Measurements from ENCODE around the gene FAM131C. TPM values are rescaled to one million over a fixed set of nuclear protein-coding genes. Genes with fewer than 3 reads are reported as not detected.

Gene FAM131C
- polyA plus RNA-seq, 1 donor, result 1.1 TPM

DNA sequence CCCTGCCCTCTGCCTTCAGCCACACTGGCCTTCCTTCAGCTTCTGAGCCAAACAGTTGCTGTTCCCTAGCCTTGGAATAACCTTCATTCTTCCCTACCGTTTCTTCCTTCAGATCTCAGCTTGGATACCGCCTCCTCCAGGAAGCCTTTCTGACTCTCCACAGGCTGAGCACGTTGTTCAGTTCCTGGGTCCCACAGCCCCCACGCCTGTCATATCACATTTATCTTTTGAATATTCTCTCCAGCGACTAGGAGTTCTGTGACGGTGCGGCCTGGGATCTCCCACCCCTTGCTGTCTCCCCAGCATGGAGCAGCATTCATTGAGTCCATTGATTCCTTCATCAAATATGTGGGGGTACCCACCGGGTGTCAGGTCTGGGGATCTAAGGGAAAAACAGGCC, 43.2 kb upstream of the FAM131C start:
- Histone ChIP-seq H3K4me1 (ENCODE audit: control insufficient read depth, insufficient read depth, low read length) (peaks cover 17% of the 10 kb centered on the region), H3K27ac (ENCODE audit: low read length) (no peak overlapping the region), H3K4me3 (ENCODE audit: low read length) (no peak overlapping the region), H3K27me3 (ENCODE audit: control insufficient read depth, insufficient read depth, low read length) (no peaks in the 10 kb centered on the region), H3K9me3 (ENCODE audit: control insufficient read depth, low read depth, low read length) (no peaks in the 10 kb centered on the region), H3K36me3 (ENCODE audit: control insufficient read depth, insufficient read depth, low read length) (no peaks in the 10 kb centered on the region)
- DNase-seq, result no peak
- WGBS (ENCODE audit: insufficient coverage, low lambda C conversion rate), result no CpG with 5 or more reads among the region's 8 CpGs

- no peak overlapping the region for H3K4me3 ChIP-seq (ENCODE audit: low read length)
- DNase-seq, result no peak
- H3K27me3 ChIP-seq (ENCODE audit: control insufficient read depth, insufficient read depth, low read length), result no peaks in the 10 kb centered on the region
- no CpG with 5 or more reads among the region's 16 CpGs for WGBS (ENCODE audit: insufficient coverage, low lambda C conversion rate)
- H3K27ac ChIP-seq (ENCODE audit: low read length), result no peak overlapping the region
- no peaks in the 10 kb centered on the region for H3K9me3 ChIP-seq (ENCODE audit: control insufficient read depth, low read depth, low read length)
- no peaks in the 10 kb centered on the region for H3K36me3 ChIP-seq (ENCODE audit: control insufficient read depth, insufficient read depth, low read length)
- H3K4me1 ChIP-seq (ENCODE audit: control insufficient read depth, insufficient read depth, low read length), result peaks cover 17% of the 10 kb centered on the region
Observed at GRCh38 chr1:16116002-16116401, 42.6 kb upstream of the FAM131C start.

DNA sequence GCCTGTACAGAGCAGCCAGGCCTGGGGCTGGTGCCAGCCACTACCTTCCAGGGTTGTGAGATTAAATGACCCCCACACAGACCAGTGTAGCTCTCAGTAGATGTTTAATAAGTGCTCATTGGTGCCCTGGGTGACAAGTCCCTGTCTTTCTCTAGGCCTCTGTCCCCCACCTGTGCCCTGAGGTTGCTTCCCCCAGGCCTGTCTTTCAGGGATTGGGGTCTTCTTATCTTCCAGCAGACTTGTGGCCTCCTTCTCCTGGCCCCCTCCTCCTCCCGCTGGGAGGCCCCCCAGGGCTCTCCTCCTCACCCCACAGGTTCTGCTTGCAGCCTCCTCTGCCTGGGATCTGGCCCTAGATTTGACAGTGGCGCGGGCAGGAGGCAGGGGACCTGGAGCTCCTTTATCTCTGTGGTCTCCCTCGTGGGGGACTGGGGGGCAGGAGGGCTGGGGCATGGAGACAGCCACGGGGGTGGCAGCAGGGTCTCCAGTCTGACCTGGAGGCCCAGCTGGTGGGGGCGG, 42.1 kb upstream of the FAM131C start:
- no CpG with 5 or more reads among the region's 6 CpGs for WGBS (ENCODE audit: insufficient coverage, low lambda C conversion rate)
- H3K9me3 ChIP-seq (ENCODE audit: control insufficient read depth, low read depth, low read length), result no peaks in the 10 kb centered on the region
- no peaks in the 10 kb centered on the region for H3K27me3 ChIP-seq (ENCODE audit: control insufficient read depth, insufficient read depth, low read length)
- H3K4me1 ChIP-seq (ENCODE audit: control insufficient read depth, insufficient read depth, low read length), result peaks cover 17% of the 10 kb centered on the region
- H3K4me3 ChIP-seq (ENCODE audit: low read length), result no peak overlapping the region
- no peaks in the 10 kb centered on the region for H3K36me3 ChIP-seq (ENCODE audit: control insufficient read depth, insufficient read depth, low read length)
- H3K27ac ChIP-seq (ENCODE audit: low read length), result no peak overlapping the region
- DNase-seq, result no peak

DNA sequence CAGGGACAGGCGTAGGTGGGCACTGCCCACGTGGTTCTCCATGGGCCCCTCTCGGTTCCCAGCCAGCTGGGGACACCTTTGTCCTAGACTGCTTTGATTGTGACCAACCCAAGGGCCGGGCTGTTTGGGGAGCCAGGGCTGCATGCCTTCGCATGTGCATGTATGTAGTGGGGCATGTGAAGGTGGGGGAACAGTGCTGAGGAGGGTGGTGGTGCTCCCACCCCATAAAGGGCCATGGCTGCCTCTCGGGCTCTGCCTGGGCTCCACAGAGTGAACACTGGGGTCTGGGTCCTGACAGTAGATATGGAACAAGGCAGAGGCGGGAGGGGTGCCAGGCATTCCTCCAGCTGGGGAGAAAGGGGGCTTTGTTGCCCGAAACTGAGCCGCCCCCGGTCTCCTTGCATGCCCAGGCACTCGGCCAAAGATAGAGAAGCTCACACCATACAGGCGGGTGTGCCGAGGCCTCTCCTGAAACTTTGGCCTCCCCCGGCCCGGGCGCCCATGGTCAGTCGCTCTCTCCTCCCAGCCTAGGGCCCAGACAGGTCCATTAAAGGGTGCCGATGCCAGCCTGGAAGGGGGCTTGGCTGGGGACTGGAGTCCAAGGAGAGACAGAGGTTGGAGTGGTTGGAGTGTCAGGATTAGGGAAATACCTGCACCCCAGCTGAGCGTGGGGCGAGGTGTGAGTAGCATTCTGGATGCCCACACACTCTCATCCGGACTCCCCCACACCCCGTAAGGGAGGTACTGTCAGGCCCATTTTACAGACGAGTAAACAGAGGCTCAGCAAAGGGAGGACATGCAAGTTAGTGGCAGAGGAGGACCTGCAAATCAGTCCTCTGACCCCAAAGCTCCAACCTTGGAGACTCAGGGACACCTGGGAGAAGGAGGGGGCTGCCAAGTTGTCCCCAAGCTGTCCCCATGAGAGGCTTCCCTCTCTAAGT, 41.3 kb upstream of the FAM131C start:
- Histone ChIP-seq H3K27me3 (ENCODE audit: control insufficient read depth, insufficient read depth, low read length) (no peaks in the 10 kb centered on the region), H3K36me3 (ENCODE audit: control insufficient read depth, insufficient read depth, low read length) (no peaks in the 10 kb centered on the region), H3K9me3 (ENCODE audit: control insufficient read depth, low read depth, low read length) (no peaks in the 10 kb centered on the region), H3K27ac (ENCODE audit: low read length) (no peak overlapping the region), H3K4me3 (ENCODE audit: low read length) (no peak overlapping the region), H3K4me1 (ENCODE audit: control insufficient read depth, insufficient read depth, low read length) (peaks cover 17% of the 10 kb centered on the region)
- DNase-seq, result no peak
- no CpG with 5 or more reads among the region's 23 CpGs for WGBS (ENCODE audit: insufficient coverage, low lambda C conversion rate)

DNA sequence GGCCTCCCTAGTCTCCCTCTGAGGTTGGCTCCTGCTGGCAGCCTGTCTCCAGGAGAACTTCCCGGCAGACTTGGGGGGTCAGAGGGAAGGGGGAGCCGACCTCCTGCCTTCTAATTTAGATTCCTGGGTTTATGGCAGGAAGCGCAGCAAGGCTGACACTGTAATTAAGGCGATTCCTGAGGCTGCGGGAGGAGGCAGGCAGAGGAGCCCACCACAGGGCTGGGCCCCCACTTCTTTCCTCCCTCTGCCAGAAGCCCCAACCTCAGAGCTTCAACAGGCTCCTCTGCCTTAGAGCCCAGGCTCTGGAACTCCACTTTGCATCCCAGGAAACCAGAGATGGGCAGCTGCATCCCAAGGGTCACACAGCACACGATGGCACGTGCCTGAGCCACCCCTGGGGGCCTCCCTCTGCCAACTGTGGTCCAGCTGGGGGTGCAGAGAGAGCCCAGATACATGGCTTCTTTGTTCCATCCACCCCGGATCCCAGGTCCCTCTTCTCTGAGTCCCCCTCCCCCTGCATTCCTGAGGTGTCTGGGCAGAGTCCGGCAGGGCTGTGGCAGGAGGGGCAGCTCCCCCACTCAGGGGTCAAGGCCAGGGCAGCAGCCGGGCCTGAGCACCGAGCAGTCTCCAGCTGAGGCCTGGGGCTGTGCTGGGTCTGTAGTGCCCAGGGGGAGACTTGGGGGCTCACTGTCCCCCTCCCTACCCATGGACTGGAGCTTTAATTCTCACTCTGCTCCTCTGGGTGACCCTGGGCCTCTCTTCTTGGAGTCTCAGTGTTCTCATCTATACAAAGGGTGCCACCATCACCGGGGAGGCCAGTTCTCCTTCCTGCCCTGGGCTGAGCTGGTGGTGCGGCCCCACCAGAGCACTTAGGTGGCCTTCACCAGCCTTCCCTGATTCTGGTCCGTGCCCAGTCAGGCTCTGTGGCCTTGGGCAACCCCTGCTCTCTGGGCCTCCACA, 39.4 kb upstream of the FAM131C start:
- no CpG with 5 or more reads among the region's 14 CpGs for WGBS (ENCODE audit: insufficient coverage, low lambda C conversion rate)
- DNase-seq, result peak; percentile 38 to 57
- H3K9me3 ChIP-seq (ENCODE audit: control insufficient read depth, low read depth, low read length), result peaks cover 6% of the 10 kb centered on the region
- no peak overlapping the region for H3K27ac ChIP-seq (ENCODE audit: low read length)
- H3K4me3 ChIP-seq (ENCODE audit: low read length), result no peak overlapping the region
- H3K27me3 ChIP-seq (ENCODE audit: control insufficient read depth, insufficient read depth, low read length), result no peaks in the 10 kb centered on the region
- no peaks in the 10 kb centered on the region for H3K36me3 ChIP-seq (ENCODE audit: control insufficient read depth, insufficient read depth, low read length)
- peaks cover 17% of the 10 kb centered on the region for H3K4me1 ChIP-seq (ENCODE audit: control insufficient read depth, insufficient read depth, low read length)

DNA sequence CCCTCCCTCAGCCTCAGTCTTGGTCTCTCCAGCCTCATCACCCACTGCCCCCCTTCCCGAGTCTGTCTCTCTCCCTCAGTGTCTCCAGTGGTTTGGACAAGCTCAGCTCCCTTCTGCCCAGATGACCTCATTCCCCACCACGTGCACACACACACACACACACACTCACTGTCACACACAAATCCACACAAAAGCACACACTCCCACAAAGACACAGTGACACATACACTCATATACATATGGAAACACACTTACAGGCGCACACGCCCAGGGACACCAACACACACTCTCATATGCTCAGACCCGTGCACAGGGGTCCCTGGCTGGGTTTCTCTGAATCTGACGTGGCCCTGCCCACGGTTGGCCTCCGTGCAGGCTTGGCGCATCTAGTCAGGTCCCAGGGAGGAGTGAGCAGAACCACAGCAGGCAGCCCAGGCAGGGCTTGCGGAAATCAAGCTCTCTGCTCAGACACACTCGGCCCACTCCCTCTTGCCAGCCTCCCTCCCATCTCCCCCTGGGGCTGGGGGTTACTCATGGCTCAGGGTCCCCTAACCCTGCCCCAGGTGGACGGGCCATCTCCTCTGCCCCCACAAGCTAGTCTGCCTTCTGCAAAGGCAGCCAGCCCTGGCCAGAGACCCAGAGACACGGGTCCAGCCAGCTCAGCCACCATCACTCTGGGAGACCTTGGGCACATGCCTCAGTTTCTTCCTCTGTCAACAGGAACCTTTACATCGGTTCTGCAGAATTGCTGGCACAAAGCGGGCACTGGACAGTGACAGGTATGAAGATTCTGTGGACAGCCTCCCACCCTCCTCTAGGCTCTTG, 38.5 kb upstream of the FAM131C start:
- no peak overlapping the region for H3K4me3 ChIP-seq (ENCODE audit: low read length)
- H3K27ac ChIP-seq (ENCODE audit: low read length), result no peak overlapping the region
- H3K9me3 ChIP-seq (ENCODE audit: control insufficient read depth, low read depth, low read length), result peaks cover 8% of the 10 kb centered on the region
- H3K4me1 ChIP-seq (ENCODE audit: control insufficient read depth, insufficient read depth, low read length), result peaks cover 17% of the 10 kb centered on the region
- WGBS (ENCODE audit: insufficient coverage, low lambda C conversion rate), result 60% methylated on average over 2 of the region's 15 CpGs
- H3K36me3 ChIP-seq (ENCODE audit: control insufficient read depth, insufficient read depth, low read length), result no peaks in the 10 kb centered on the region
- no peaks in the 10 kb centered on the region for H3K27me3 ChIP-seq (ENCODE audit: control insufficient read depth, insufficient read depth, low read length)
- DNase-seq, result peak in 1 of 2 donors; percentile 43

- Histone ChIP-seq H3K9me3 (ENCODE audit: control insufficient read depth, low read depth, low read length) (peaks cover 8% of the 10 kb centered on the region), H3K4me3 (ENCODE audit: low read length) (no peak overlapping the region), H3K36me3 (ENCODE audit: control insufficient read depth, insufficient read depth, low read length) (no peaks in the 10 kb centered on the region), H3K4me1 (ENCODE audit: control insufficient read depth, insufficient read depth, low read length) (peaks cover 17% of the 10 kb centered on the region), H3K27me3 (ENCODE audit: control insufficient read depth, insufficient read depth, low read length) (no peaks in the 10 kb centered on the region), H3K27ac (ENCODE audit: low read length) (no peak overlapping the region)
- WGBS (ENCODE audit: insufficient coverage, low lambda C conversion rate), result no CpG with 5 or more reads among the region's 7 CpGs
- no peak for DNase-seq
Observed at GRCh38 chr1:16110884-16111283, 37.4 kb upstream of the FAM131C start.

GRCh38 chr1:16110456-16110855, 37.0 kb upstream of the FAM131C start:
- peaks cover 17% of the 10 kb centered on the region for H3K4me1 ChIP-seq (ENCODE audit: control insufficient read depth, insufficient read depth, low read length)
- WGBS (ENCODE audit: insufficient coverage, low lambda C conversion rate), result 86% methylated on average over 1 of the region's 6 CpGs
- no peaks in the 10 kb centered on the region for H3K36me3 ChIP-seq (ENCODE audit: control insufficient read depth, insufficient read depth, low read length)
- no peaks in the 10 kb centered on the region for H3K27me3 ChIP-seq (ENCODE audit: control insufficient read depth, insufficient read depth, low read length)
- peaks cover 8% of the 10 kb centered on the region for H3K9me3 ChIP-seq (ENCODE audit: control insufficient read depth, low read depth, low read length)
- H3K27ac ChIP-seq (ENCODE audit: low read length), result no peak overlapping the region
- H3K4me3 ChIP-seq (ENCODE audit: low read length), result no peak overlapping the region
- DNase-seq, result no peak

DNA sequence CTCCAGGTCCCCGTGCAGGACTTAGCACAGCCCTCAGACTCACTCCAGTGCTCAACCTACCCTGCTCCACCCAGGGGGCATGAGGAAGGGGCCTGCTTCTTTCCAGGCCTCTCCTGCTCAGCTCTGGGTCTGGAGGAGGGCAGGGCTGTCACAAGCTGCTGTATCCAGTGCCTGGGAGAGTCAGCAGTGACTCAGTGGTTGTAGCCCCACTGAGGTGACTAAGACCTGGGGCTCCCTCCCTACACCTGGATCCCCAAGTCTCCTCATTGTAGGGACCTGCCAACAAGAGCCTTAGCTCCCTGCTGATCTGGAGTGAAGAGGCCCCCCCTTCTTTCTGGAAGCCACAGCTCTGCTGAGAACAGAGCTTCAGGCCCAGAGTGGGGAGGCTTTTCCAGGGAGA, 36.1 kb upstream of the FAM131C start:
- WGBS (ENCODE audit: insufficient coverage, low lambda C conversion rate), result no CpG with 5 or more reads among the region's 1 CpG
- peaks cover 8% of the 10 kb centered on the region for H3K9me3 ChIP-seq (ENCODE audit: control insufficient read depth, low read depth, low read length)
- no peaks in the 10 kb centered on the region for H3K27me3 ChIP-seq (ENCODE audit: control insufficient read depth, insufficient read depth, low read length)
- DNase-seq, result no peak
- H3K27ac ChIP-seq (ENCODE audit: low read length), result no peak overlapping the region
- peaks cover 17% of the 10 kb centered on the region for H3K4me1 ChIP-seq (ENCODE audit: control insufficient read depth, insufficient read depth, low read length)
- no peaks in the 10 kb centered on the region for H3K36me3 ChIP-seq (ENCODE audit: control insufficient read depth, insufficient read depth, low read length)
- H3K4me3 ChIP-seq (ENCODE audit: low read length), result no peak overlapping the region
